Stimulated activated CD8-positive, alpha-beta memory T cell treated with anti-CD3 and anti-CD28 coated beads, Interleukin-2, amount 100 ng/mL, for 48 hours (primary cell): ENCODE results near the gene KCNE4.

Experiments used
- DNase-seq, 2 donors: peaks; one replicate each; pipeline ENCODE4 v3.0.0-alpha.2; 2020; ENCODE audit warnings: low read depth in 2 of 2

Gene KCNE4

DNA sequence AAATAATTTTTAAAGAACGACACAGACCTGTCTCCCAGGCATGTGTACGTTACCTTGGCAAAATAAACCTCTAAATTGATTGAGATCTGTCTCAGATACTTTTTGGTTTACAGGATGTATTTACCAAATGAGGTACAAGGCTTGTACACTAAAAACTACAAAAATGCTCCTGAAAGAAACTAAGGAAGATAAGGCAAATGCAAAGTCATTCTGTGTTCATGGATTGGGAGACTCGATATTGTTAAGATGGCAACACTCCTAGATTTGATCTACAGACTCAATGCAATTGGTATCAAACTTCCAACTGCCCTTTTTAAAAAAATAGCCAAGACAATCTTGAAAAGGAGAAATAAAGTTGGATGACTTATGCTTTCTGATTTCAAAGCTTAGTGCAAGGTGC, 11.5 kb upstream of the KCNE4 start:
- DNase-seq = no peak

DNA sequence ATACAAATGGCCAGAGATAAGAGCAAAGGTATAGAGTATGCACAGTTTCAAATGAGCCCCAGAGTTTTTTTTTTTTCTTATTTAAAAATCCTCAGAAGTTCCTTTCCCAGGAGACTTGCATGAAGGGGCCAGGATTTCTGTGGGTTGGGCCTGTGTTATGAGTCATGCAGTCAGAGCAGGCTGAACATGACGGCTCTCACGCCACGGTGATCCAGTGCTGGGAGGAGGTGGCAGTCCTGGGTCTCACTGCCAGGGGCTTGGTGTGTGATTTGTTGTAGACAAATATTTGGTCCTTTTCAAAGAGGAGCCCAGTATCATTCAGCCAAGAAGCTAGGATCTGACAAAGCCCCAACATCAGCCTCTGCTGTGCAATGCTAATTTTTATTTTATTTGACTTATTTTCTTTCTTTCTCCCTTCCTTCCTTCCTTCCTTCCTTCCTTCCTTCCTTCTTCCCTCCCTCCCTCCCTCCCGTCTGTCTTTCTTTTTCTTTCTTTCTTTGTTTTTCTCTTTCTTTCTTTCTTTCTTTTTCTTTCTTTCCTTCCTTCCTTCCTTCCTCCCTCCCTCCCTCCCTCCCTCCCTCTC, 10.4 kb upstream of the KCNE4 start:
- no peak for DNase-seq

DNA sequence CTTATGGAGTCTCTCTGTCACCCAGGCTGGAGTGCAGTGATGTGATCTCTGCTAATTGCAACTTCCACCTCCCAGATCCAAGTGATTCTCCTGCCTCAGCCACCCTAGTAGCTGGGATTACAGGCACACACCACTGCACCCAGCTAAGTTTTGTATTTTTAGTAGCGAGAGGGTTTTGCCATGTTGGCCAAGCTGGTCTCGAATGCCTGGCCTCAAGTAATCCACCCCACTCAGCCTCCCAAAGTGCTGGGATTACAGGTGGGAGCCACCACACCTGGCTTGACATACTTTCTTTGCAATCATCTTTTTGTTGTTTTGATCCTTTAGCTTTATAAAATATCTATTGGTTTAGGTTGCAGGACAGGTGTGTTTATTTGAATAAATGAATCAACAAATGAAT, 9.7 kb upstream of the KCNE4 start:
- DNase-seq = no peak

DNA sequence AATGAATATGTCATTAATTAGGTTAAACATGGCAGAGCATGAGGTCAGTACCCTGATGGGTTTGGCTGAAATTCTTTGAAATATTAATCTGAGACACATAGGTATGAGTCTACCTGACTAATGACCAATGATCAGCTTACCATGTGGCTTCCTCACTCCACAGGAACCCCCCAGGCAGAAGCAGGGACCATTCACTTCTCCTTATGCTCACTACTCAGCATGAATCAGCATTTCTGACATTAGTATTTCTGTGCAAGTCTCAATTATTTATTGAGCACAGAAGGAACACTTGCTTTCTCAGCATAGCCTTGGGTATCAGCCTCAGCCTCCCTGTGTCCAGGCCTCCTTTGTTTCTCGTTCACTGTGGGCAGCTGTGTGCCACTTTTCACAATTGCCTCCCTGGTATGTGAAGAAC, 9.3 kb upstream of the KCNE4 start:
- DNase-seq = no peak

DNA sequence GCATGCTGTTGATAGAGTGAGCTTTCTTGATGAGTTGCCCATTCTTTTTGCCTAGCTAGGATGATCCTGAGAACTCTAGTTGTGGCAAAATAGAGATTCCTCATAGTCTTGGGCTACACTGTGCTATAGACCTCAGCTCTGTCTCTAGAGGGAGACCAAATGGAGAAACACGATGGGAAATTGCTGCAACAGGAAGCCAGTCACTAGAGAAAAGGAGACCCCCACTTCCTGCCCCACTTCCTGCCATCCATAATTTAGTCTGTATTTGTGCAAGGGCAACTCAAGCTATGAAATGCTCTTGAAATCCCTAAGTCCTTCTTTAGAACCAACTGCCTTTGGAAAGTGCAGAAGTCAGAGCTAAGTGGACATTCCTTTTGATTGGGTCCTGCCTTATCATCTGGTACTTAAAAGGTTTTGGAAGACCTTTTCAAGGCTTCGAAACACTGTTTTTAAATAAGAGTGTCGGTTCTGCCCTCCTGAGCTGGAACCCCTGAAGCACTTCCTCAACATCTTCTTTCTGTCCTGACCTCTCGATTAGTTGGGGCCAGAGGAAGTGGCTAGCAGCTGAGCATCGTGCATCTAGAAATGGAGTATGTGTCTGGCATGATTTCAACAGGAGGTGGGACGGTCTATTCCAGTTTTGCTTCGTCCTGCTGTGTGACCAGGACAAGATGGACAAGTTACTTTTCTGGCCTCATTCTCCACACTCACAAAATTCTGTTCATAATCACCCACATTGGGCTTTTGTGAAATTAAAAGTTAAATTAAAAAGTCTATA, 8.6 kb upstream of the KCNE4 start:
- DNase-seq = no peak

DNA sequence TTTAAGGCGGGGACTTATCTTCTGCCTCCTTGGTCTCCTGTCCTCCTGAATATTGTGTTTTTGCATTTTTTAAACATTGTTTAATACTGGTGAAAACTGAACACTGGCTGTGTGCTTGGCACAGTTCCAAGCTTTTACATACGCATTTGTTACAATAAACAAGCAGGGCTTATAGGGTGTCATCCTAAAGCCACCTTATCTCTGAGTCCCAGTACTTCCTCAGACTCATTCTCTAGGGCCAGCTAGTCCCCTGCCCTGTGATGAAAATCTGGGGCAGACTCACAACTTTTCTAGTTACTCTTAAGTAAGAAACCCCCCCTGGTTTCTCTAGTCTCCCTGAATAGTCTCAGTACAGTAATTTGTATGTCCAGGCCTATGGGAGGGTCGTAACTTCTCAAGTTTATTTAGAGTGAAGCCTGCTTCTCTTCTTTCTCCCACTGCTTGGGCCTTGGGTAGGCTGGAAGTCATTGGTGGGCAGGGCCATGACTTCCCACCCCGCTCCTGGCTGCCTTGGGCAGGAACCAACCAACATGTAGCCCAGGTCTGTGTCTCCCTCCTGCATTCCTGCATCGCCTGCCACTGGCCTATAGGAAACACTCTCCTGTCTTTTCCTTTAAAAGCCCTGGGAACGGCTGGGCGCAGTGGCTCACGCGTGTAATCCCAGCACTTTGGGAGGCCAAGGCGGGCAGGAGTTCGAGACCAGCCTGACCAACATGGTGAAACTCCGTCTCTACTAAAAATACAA, 7.7 kb upstream of the KCNE4 start:
- no peak for DNase-seq

DNA sequence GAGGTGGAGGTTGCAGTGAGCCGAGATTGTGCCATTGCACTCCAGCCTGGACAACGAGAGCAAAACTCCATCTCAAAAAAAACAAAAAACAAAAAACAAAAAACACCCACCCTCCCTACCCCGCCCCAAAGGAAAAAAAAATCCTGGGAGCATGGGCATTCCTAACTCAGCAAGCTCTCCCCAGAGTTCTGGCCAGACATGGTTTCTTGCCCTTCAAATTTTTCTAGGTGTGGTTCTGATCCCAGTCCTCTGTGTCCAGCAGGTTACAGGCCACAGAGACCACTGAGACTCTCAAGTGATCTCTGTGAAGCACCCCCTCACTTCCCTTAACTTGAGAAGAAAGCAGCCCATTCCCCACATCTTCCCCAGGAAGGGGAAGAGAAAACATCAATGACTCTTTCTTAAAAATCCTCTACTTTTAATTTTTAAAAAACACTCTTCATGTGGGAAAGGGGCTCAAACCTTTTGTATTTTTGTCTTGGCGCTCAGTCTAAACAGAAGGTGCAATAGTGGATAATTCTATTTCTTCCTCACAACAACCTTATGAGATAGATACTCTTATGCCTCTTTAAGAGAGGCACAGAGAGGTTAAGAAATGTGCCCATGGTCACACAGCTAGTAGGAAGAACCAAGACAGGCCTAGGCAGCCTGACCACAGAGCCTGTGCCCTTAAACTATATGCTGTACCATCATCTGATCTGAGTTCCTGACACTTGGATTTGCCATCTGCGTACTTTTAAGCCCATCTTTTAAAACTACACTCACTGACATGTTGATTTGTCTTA, 6.9 kb upstream of the KCNE4 start:
- DNase-seq = no peak

DNA sequence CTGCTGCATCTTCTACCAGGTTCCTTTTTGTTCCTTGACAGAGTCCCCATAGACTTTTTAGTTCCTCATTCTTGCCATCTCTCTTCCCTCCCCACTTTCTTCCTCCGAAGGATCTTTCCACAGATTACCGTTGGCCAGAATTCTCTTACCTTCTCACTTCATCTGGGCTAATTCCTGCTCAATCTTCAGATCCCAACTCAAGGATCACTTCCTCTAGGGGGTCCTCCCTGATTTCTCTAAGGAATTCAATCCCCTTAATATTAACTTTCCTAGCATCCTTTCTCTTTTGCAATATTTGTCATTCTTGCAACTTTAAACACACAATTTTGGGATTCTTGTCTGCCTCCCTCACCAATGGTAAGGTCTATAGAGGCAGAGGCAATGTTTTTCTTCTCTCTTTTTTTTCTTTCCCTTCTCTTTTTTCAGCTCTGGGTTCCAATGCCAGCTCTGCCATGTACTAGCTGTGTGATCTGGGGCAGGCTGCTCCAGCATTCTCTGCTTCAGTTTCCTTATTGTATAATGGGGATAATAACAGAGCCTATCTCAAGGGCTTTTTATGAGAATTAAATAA, 5.4 kb upstream of the KCNE4 start:
- no peak for DNase-seq

DNA sequence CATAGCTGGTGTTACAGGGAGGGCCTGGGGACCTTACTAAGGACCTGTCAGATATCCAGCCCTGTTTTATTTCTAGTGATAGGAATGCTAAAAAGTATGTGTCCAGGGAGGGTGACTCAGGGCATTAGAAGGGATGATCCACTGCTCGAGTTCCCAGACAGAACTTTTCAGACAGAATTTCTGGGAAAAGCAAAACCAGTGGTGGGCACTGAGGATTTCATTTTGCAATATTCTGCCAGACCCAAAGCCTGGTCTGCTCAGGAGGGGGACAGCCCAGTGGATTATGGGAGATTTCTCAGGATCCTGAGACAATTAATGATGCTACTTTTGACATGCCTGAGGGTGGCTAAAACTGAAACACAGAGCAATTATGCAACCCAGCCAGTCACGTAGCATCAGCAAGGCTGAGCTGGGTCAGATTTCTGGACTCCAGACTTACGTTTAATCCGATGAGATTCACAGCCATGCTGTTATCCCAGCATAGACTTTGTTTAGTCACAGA, 4.7 kb upstream of the KCNE4 start:
- DNase-seq = no peak

DNA sequence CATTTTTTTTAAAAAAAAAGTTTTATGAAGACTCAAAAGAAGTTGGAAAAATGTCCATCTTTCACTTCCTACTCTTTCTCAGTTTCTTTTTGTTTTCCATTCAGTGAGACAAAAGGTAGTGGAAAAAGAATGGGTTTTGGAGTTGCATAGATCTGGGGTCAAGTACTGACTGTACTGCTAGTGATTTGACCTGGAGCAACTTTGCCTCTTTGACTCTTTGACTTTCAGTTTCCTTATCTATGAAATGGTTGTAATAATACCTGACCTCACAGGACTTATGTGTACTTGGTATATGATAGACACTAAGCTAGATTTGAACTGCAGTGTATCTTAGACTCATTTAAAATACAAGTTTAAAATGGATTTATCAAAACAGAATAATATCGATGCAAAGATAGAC, 3.5 kb upstream of the KCNE4 start:
- DNase-seq = no peak

DNA sequence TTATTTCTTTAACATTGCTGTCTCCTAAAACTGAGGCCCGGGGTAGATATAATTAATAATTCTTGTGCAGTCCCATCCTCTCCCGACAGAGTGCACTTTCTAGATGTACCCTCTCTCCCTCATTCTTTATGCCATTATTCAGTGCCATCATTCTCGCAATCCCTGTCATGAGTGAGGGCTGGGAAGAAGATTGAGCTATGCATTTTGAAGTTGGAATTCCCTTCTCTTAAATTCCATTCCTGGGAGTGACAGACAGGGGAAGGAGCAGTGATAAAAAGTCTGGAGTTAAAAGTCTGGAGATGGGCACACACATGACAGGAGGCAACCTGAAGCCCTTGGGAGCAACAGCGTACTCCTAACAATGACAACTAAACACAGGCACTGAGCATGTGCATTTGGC, 2.6 kb upstream of the KCNE4 start:
- DNase-seq = no peak

DNA sequence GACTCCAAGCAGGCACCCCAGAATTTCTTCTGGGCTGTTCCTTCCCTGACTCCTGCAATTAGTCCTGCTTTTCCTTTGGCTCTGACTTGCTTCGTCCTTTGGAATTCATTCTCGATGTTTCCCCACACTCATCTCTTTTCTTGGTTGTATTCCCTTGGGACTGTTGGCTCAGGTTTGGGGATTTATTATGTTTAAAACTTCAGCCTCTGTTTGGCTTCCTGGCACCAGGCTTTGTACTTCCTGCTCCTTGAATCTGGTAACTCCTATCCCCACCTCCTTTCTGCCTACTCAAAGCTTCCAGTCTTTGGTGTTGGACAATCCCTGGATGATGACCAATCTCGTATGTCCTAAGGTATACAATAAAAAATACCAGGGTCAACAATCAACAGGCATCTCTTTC, 1.8 kb upstream of the KCNE4 start:
- no peak for DNase-seq

DNA sequence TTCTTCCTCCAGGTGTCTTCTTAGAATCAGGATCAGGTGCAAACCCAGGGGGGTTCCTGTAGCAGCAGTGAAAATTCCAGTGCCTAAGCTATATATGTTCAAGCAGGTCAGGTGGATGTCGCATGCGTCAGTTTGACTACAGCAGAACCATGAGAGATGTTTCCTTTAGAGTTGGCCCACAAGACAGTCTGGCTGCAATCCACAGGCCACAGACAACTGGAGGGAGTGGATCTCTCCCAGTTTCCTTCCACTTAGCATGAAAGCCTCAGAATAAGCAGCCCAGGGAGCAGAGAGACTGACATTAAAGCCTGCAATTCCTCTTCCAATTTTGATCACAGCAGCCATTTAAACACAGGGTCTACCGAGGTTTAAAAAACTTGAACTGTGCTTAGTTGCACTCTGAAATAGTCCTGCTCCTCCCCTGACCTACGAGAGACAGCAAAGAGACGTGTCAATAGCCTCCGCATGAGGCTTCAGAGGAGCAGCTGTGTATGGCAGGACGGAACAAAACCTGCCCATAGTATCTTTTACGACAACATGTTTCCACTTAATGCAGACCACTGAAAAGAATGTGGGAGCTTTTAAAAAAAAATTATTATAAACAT, 988 bp upstream of the KCNE4 start:
- DNase-seq = no peak

DNA sequence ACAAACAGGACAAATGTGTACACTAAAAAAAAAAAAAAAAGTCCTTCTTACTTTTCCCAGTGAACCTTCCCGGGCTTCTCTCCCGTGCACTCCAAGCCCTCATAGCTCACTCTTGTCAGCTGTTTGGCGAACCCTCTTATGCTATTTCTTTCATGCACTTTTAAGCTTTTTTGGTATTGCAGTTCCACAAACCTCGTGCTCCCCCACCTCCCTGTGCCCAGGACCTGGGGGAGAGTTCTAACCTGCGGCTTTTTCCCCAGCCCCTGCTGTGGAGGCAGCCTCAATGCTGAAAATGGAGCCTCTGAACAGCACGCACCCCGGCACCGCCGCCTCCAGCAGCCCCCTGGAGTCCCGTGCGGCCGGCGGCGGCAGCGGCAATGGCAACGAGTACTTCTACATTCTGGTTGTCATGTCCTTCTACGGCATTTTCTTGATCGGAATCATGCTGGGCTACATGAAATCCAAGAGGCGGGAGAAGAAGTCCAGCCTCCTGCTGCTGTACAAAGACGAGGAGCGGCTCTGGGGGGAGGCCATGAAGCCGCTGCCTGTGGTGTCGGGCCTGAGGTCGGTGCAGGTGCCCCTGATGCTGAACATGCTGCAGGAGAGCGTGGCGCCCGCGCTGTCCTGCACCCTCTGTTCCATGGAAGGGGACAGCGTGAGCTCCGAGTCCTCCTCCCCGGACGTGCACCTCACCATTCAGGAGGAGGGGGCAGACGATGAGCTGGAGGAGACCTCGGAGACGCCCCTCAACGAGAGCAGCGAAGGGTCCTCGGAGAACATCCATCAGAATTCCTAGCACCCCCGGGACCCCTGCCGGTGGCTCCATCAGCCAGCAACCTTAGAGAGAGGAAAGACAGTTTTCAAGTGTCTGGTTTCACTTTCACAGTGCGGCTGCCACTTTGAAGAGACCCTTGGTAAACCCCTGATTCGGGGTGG, 826 bp downstream of the KCNE4 start:
- DNase-seq = no peak

DNA sequence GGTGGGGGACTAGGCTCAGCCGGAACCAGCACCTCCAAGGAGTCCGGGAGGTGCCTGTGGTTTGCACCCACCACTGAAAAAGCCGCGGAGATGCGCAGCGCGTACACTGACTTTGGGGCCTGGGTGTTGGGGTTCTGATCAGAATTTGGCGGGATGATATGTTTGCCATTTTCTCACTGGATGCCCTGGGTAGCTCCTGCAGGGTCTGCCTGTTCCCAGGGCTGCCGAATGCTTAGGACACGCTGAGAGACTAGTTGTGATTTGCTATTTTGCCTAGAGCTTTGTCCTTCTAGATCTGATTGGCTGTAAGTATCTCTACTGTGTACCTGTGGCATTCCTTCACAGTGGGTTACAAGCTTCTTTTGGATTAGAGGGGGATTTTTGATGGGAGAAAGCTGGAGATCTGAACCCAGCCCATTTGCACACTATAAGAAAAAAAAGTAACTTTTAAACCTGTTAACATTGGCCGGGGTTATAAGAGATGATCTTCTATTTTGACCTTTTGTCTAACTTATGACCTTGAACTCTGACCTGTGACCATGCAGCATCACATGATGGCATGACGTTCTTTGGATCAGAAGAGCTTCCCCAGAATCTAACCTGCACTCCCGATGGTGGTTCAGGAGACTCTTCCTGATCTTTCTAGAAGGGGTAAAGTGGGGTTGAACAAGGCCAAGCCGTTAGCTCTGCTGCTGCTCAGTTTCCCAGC, 1.6 kb downstream of the KCNE4 start:
- DNase-seq = no peak

DNA sequence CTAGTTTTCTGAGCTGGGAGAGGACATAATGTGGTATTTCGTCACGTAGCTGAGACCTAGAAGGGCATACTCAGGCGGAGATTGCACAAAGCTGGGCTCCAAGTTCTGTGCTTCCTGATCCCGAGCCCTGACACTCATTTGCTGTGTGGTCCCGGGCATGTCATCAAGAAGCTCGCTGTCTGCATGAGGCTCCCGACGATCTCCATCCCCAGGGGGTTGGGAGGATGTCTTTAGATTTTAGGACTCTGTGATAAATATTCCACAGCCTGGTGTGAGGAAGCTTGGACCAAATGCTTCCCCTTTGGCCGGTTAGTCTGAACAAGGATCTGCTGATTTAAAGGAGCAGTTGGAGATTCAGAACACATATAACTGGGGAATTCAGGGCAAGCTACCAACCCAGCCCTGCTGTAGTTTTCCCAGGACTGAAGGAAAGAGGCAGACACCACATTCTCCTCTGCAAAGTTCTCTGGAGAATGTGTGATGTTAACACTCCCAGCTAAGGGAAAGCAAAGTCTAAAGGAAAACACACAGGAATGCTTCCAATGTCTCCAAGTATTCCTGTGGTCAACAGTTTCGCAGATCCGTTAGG, 2.3 kb downstream of the KCNE4 start:
- DNase-seq = no peak

DNA sequence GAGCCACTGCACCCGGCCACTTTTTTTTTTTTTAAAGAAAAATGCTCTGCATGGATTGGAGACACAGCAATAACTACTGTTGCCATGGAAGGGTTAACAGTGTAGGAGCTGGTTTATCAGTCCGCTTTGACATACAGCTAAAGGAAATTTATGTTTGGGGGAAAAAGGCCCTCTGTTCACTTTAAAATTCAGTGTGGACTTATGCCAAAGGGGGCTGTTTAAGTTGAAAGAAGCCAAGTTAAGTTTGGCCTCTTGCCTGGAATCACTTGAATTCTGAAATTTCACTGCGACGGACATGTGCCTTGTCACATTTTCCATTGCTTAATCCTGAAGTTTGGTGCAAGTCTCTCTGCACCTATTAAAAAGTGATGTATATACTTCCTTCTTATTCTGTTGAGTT, 3.1 kb downstream of the KCNE4 start:
- DNase-seq = no peak

DNA sequence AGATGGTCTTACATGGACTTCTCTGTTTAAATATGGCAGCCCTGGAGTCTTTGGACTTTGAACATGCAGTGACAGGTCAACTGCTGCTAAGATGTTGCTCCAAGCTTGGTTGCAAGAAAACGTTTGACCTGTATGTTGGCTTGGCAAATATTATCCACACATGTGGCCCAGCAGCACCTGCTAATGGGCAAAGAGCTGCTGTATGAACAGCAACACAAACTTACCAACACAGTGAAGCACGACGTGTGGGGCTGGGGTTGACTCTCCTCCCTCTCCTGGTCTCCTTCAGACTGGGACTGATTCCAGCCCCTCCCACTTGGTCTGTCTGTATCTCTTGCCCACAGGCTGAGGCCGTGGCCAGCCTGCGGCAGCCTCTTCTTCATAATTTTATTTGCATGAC, 3.8 kb downstream of the KCNE4 start:
- no peak for DNase-seq

DNA sequence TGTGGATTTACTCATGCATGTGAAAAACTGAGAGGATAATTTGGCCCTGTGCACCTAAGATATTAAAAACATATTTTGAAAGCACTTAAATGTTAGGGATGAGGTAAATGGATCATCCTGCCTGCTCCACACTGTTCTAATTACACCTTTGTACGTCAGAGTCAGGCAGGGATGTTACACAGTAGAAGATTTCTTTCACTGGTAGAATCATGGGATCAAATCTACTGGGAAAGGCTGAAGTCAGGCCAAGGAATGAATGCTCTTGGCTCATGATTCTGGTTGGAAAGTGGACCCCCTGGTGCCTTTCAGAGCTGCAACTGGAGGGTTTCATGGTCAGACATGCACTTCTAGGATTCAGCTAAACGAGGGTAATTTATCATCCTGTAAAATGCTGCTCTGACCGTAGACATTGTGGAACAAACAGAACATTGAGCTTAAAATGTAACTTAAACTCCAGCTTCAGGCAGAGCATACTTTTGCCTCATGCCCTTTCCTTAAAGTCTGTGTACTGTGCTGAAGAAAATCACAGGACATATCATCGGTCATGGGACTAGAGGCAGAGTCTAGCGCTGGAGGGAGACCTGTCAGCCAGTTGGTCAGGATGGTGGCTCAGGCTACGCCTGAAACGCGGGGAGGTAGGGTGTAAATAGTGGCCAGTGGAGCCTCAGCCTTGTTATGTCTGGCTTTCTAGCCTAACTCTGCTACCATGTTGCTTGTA, 4.9 kb downstream of the KCNE4 start:
- DNase-seq = no peak
